ENCODE measurements around the gene PDZD2. TPM values are rescaled to one million over a fixed set of nuclear protein-coding genes. Genes with fewer than 3 reads are reported as not detected.
A peak's percentile ranks its signal among the peaks of the same experiment; 100 is the strongest.

The PDZD2 gene
- total and polyA plus RNA-seq, 8 donors: under 0.01 to 61.3 (median 5.8) TPM

- no peak for DNase-seq
- no peaks in the 10 kb centered on the region for H3K9me3 ChIP-seq
- peaks cover 0 to 13% (median 9%) of the 10 kb centered on the region in 4 donors for H3K4me1 ChIP-seq
- intact Hi-C loops (cut with DNase I; ENCODE audit: low total_unique reads): no loop called here
- no peaks in the 10 kb centered on the region for H3K36me3 ChIP-seq
- TF ChIP-seq POLR2AphosphoS5 (IDR thresholded peaks at IDR 0.05) (no peak), POLR2A (IDR thresholded peaks at IDR 0.05) (no peak), CTCF (IDR thresholded peaks at IDR 0.05) (no peak), EP300 (IDR thresholded peaks at IDR 0.05) (no peak)
- no peak overlapping the region for H3K27ac ChIP-seq
- 68 to 82% (median 80%) methylated on average over 5 of the region's 5 CpGs for WGBS, 5 donors
- no peak overlapping the region for H3K4me3 ChIP-seq
- no peaks in the 10 kb centered on the region for H3K27me3 ChIP-seq
Observed at GRCh38 chr5:31948006-31948405, 309.1 kb downstream of the PDZD2 start.

- no peak for DNase-seq
- H3K27ac ChIP-seq: no peak overlapping the region
- no peaks in the 10 kb centered on the region for H3K27me3 ChIP-seq
- H3K36me3 ChIP-seq: no peaks in the 10 kb centered on the region
- H3K4me3 ChIP-seq: no peak overlapping the region
- no peaks in the 10 kb centered on the region for H3K4me1 ChIP-seq
- no peaks in the 10 kb centered on the region for H3K9me3 ChIP-seq
- intact Hi-C loops (cut with DNase I; ENCODE audit: low total_unique reads): no loop called here
- TF ChIP-seq POLR2AphosphoS5 (IDR thresholded peaks at IDR 0.05) (no peak), POLR2A (IDR thresholded peaks at IDR 0.05) (no peak), EP300 (IDR thresholded peaks at IDR 0.05) (no peak), CTCF (IDR thresholded peaks at IDR 0.05) (no peak)
Observed at GRCh38 chr5:31952067-31952466, 313.1 kb downstream of the PDZD2 start.

- TF ChIP-seq POLR2AphosphoS5 (IDR thresholded peaks at IDR 0.05) (no peak), POLR2A (IDR thresholded peaks at IDR 0.05) (no peak), EP300 (IDR thresholded peaks at IDR 0.05) (no peak), CTCF (IDR thresholded peaks at IDR 0.05) (no peak)
- Histone ChIP-seq H3K9me3 (no peaks in the 10 kb centered on the region), H3K27ac (no peak overlapping the region), H3K36me3 (no peaks in the 10 kb centered on the region), H3K4me3 (no peak overlapping the region), H3K4me1 (no peaks in the 10 kb centered on the region), H3K27me3 (no peaks in the 10 kb centered on the region)
- DNase-seq: no peak
- intact Hi-C loops (cut with DNase I; ENCODE audit: low total_unique reads): no loop called here
- 74 to 88% (median 79%) methylated on average over 3 of the region's 3 CpGs for WGBS, 5 donors
Observed at GRCh38 chr5:31954091-31954490, 315.2 kb downstream of the PDZD2 start.

- H3K27me3 ChIP-seq: no peaks in the 10 kb centered on the region
- no peaks in the 10 kb centered on the region for H3K36me3 ChIP-seq
- peaks cover 0 to 3% (median 2%) of the 10 kb centered on the region in 4 donors for H3K4me1 ChIP-seq
- intact Hi-C loops (cut with DNase I; ENCODE audit: low total_unique reads): no loop called here
- H3K27ac ChIP-seq: no peak overlapping the region
- H3K9me3 ChIP-seq: no peaks in the 10 kb centered on the region
- H3K4me3 ChIP-seq: no peak overlapping the region
- WGBS, 5 donors: 81 to 90% (median 85%) methylated on average over 9 of the region's 9 CpGs
- no peak for TF ChIP-seq POLR2AphosphoS5 (IDR thresholded peaks at IDR 0.05)
- DNase-seq: no peak
Observed at GRCh38 chr5:31957151-31957550, 318.2 kb downstream of the PDZD2 start.

- 14 to 29% (median 25%) methylated on average over 6 of the region's 6 CpGs for WGBS, 5 donors
- H3K27me3 ChIP-seq: no peaks in the 10 kb centered on the region
- H3K36me3 ChIP-seq: no peaks in the 10 kb centered on the region
- H3K9me3 ChIP-seq: no peaks in the 10 kb centered on the region
- TF ChIP-seq POLR2A (IDR thresholded peaks at IDR 0.05) (no peak), CTCF (IDR thresholded peaks at IDR 0.05) (no peak), POLR2AphosphoS5 (IDR thresholded peaks at IDR 0.05) (no peak), EP300 (IDR thresholded peaks at IDR 0.05) (no peak)
- DNase-seq: peak in 1 of 2 donors; percentile 28
- peak overlapping the region in 4 of 5 donors; percentile 19 to 63 (median 34) for H3K27ac ChIP-seq
- H3K4me1 ChIP-seq: peaks cover 7 to 21% (median 19%) of the 10 kb centered on the region in 4 donors
- no peak overlapping the region for H3K4me3 ChIP-seq
- intact Hi-C loops (cut with DNase I; ENCODE audit: low total_unique reads): no loop called here
Observed at GRCh38 chr5:31962351-31962751, 323.4 kb downstream of the PDZD2 start.

Measured in stomach (tissue), 9 donors.